Measurements from ENCODE around the gene PDE6D. TPM values are rescaled to one million over a fixed set of nuclear protein-coding genes. Genes with fewer than 3 reads are reported as not detected.

PDE6D gene
- total RNA-seq (10 to 100 TPM; 14.3 to 35.7 (median 25.2) TPM), polyA plus RNA-seq (10 to 100 TPM; 52.1 to 55.3 TPM), total RNA-seq (9.3 reads per million, percentile 34 among the genes with 10 or more reads in this experiment)

GRCh38 chr2:231780909-231781797, at the start of gene PDE6D:
Gene PDE6D, minus strand, starts transcription at chr2:231781282. Its CDS starts 168 bp downstream, at chr2:231781114.
- Mint-ChIP-seq H3K27ac (peak within 1 kb of the TSS; percentile 90 to 98 (median 94)), H3K4me3 (peak within 1 kb of the TSS; percentile 85 to 99 (median 98)), H3K27me3 (peaks cover 0 to 5% (median 0%) of the 10 kb centered on the region in 5 donors), H3K4me1 (peaks cover 45 to 76% (median 57%) of the 10 kb centered on the region in 7 donors), H3K36me3 (peaks cover 0 to 9% (median 4%) of the 10 kb centered on the region in 5 donors), H3K9me3 (no peaks in the 10 kb centered on the region)
- H3K4me3 ChIP-seq (ENCODE audit: low read length), result peak within 1 kb of the TSS; percentile 100
- intact Hi-C loops (cut with micrococcal nuclease), result loop anchor here (1.0 to 10.0 kb wide), 19 partner anchors 71 to 1859 kb away; partner anchors contain the start of genes ATG16L1 (in 2 of the 2), DIS3L2 (in 2 of the 2), NCL (in 2 of the 2) and PSMD1 (in 2 of the 2)
- ChIA-PET POLR2A (interaction anchor here (0.7 to 2.0 kb wide), 4 partner anchors 73 to 1579 kb away, joined by 3 to 7 read pairs (median 3); partner anchors contain the start of genes EIF4E2, NCL, PTMA and TIGD1), CTCF (no interaction called here)
- DNase-seq, result peak; percentile 90 to 98 (median 94)
- H3K36me3 ChIP-seq (ENCODE audit: control insufficient read depth in 2 of 3, insufficient read depth in 3 of 3, low read length in 3 of 3), result peaks cover 0 to 6% (median 0%) of the 10 kb centered on the region in 3 experiments
- H3K27me3 ChIP-seq (ENCODE audit: control insufficient read depth in 2 of 2, insufficient read depth in 2 of 2, low read length in 2 of 2), result no peaks in the 10 kb centered on the region
- ATAC-seq, result peak; percentile 94
- H3K27ac ChIP-seq (ENCODE audit: low read depth, low read length), result peak within 1 kb of the TSS; percentile 82
- H3K9me3 ChIP-seq (ENCODE audit: control insufficient read depth in 2 of 3, low read length in 3 of 3), result no peaks in the 10 kb centered on the region
- H3K4me1 ChIP-seq (ENCODE audit: control insufficient read depth in 2 of 2, insufficient read depth in 2 of 2, low read length in 2 of 2), result peaks cover 26 to 30% of the 10 kb centered on the region in 2 donors

- Histone ChIP-seq H3K4me1 (ENCODE audit: control insufficient read depth in 2 of 2, insufficient read depth in 2 of 2, low read length in 2 of 2) (no peaks in the 10 kb centered on the region), H3K9me3 (ENCODE audit: control insufficient read depth in 2 of 3, low read length in 3 of 3) (no peaks in the 10 kb centered on the region), H3K27ac (ENCODE audit: low read depth, low read length) (no peak overlapping the region), H3K4me3 (ENCODE audit: low read length) (no peak overlapping the region), H3K27me3 (ENCODE audit: control insufficient read depth in 2 of 2, insufficient read depth in 2 of 2, low read length in 2 of 2) (no peaks in the 10 kb centered on the region), H3K36me3 (ENCODE audit: control insufficient read depth in 2 of 3, insufficient read depth in 3 of 3, low read length in 3 of 3) (no peaks in the 10 kb centered on the region)
- Mint-ChIP-seq H3K36me3 (no peaks in the 10 kb centered on the region), H3K27ac (no peak overlapping the region), H3K4me3 (no peak overlapping the region), H3K27me3 (peaks cover 0 to 15% (median 7%) of the 10 kb centered on the region in 5 donors), H3K4me1 (peaks cover 0 to 5% (median 0%) of the 10 kb centered on the region in 7 donors), H3K9me3 (peaks cover 0 to 5% (median 0%) of the 10 kb centered on the region in 11 donors)
- ChIA-PET CTCF (interaction anchor here (0.6 kb wide), 1 partner anchor 31 kb away, joined by 3 read pairs; no protein-coding TSS in a partner anchor), POLR2A (interaction anchor here (0.5 kb wide), 1 partner anchor 87 kb away, joined by 7 read pairs; no protein-coding TSS in a partner anchor)
- ATAC-seq (no peak), DNase-seq (no peak)
- intact Hi-C loops (cut with micrococcal nuclease), result no loop called here
Observed at GRCh38 chr2:231821908-231822307, 40.8 kb upstream of the PDE6D start.

GRCh38 chr2:231820786-231821303, 39.8 kb upstream of the PDE6D start:
- CTCF ChIA-PET, result no interaction called here

GRCh38 chr2:231819447-231820042, 38.5 kb upstream of the PDE6D start:
- intact Hi-C loops (cut with micrococcal nuclease), result no loop called here
- H3K4me3 Mint-ChIP-seq, result no peak overlapping the region
- ATAC-seq, result no peak
- no peaks in the 10 kb centered on the region for H3K4me1 ChIP-seq (ENCODE audit: control insufficient read depth in 2 of 2, insufficient read depth in 2 of 2, low read length in 2 of 2)
- H3K9me3 Mint-ChIP-seq, result peaks cover 0 to 5% (median 0%) of the 10 kb centered on the region in 11 donors
- ChIA-PET CTCF (no interaction called here), POLR2A (no interaction called here)
- H3K9me3 ChIP-seq (ENCODE audit: control insufficient read depth in 2 of 3, low read length in 3 of 3), result no peaks in the 10 kb centered on the region
- no peak overlapping the region for H3K4me3 ChIP-seq (ENCODE audit: low read length)
- H3K36me3 Mint-ChIP-seq, result peaks cover 0 to 11% (median 8%) of the 10 kb centered on the region in 5 donors
- H3K27ac Mint-ChIP-seq, result peak overlapping the region in 1 of 9 donors; percentile 28
- H3K36me3 ChIP-seq (ENCODE audit: control insufficient read depth in 2 of 3, insufficient read depth in 3 of 3, low read length in 3 of 3), result no peaks in the 10 kb centered on the region
- no peaks in the 10 kb centered on the region for H3K27me3 ChIP-seq (ENCODE audit: control insufficient read depth in 2 of 2, insufficient read depth in 2 of 2, low read length in 2 of 2)
- no peak overlapping the region for H3K27ac ChIP-seq (ENCODE audit: low read depth, low read length)
- H3K4me1 Mint-ChIP-seq, result peaks cover 0 to 5% (median 0%) of the 10 kb centered on the region in 7 donors
- peaks cover 0 to 15% (median 7%) of the 10 kb centered on the region in 5 donors for H3K27me3 Mint-ChIP-seq
- DNase-seq, result no peak

More at GRCh38 chr2:231820786-231821303, 39.8 kb upstream of the PDE6D start:
- Mint-ChIP-seq H3K4me3 (no peak overlapping the region), H3K36me3 (peaks cover 0 to 5% (median 4%) of the 10 kb centered on the region in 5 donors), H3K27me3 (peaks cover 0 to 15% (median 7%) of the 10 kb centered on the region in 5 donors), H3K9me3 (peaks cover 0 to 5% (median 0%) of the 10 kb centered on the region in 11 donors), H3K27ac (no peak overlapping the region), H3K4me1 (peaks cover 0 to 5% (median 0%) of the 10 kb centered on the region in 7 donors)
- H3K4me1 ChIP-seq (ENCODE audit: control insufficient read depth in 2 of 2, insufficient read depth in 2 of 2, low read length in 2 of 2), result no peaks in the 10 kb centered on the region
- POLR2A ChIA-PET, result no interaction called here
- no peaks in the 10 kb centered on the region for H3K36me3 ChIP-seq (ENCODE audit: control insufficient read depth in 2 of 3, insufficient read depth in 3 of 3, low read length in 3 of 3)
- DNase-seq (no peak), ATAC-seq (no peak)
- intact Hi-C loops (cut with micrococcal nuclease), result no loop called here
- H3K27ac ChIP-seq (ENCODE audit: low read depth, low read length), result no peak overlapping the region
- H3K9me3 ChIP-seq (ENCODE audit: control insufficient read depth in 2 of 3, low read length in 3 of 3), result no peaks in the 10 kb centered on the region
- no peaks in the 10 kb centered on the region for H3K27me3 ChIP-seq (ENCODE audit: control insufficient read depth in 2 of 2, insufficient read depth in 2 of 2, low read length in 2 of 2)
- no peak overlapping the region for H3K4me3 ChIP-seq (ENCODE audit: low read length)

GRCh38 chr2:231816327-231817026, 35.4 kb upstream of the PDE6D start:
- Histone ChIP-seq H3K27ac (ENCODE audit: low read depth, low read length) (no peak overlapping the region), H3K36me3 (ENCODE audit: control insufficient read depth in 2 of 3, insufficient read depth in 3 of 3, low read length in 3 of 3) (peaks cover 0 to 4% (median 0%) of the 10 kb centered on the region in 3 experiments), H3K9me3 (ENCODE audit: control insufficient read depth in 2 of 3, low read length in 3 of 3) (no peaks in the 10 kb centered on the region), H3K4me3 (ENCODE audit: low read length) (no peak overlapping the region), H3K4me1 (ENCODE audit: control insufficient read depth in 2 of 2, insufficient read depth in 2 of 2, low read length in 2 of 2) (no peaks in the 10 kb centered on the region), H3K27me3 (ENCODE audit: control insufficient read depth in 2 of 2, insufficient read depth in 2 of 2, low read length in 2 of 2) (no peaks in the 10 kb centered on the region)
- intact Hi-C loops (cut with micrococcal nuclease), result no loop called here
- ChIA-PET POLR2A (no interaction called here), CTCF (no interaction called here)
- Mint-ChIP-seq H3K27ac (no peak overlapping the region), H3K4me1 (peaks cover 0 to 5% (median 0%) of the 10 kb centered on the region in 7 donors), H3K9me3 (peaks cover 0 to 6% (median 0%) of the 10 kb centered on the region in 11 donors), H3K4me3 (no peak overlapping the region), H3K36me3 (peaks cover 6 to 29% (median 23%) of the 10 kb centered on the region in 5 donors), H3K27me3 (peaks cover 0 to 5% (median 0%) of the 10 kb centered on the region in 5 donors)
- DNase-seq (no peak), ATAC-seq (no peak)

- intact Hi-C loops (cut with micrococcal nuclease), result no loop called here
- POLR2A ChIA-PET, result no interaction called here
- no peak overlapping the region for H3K27ac Mint-ChIP-seq
- no peaks in the 10 kb centered on the region for H3K9me3 ChIP-seq (ENCODE audit: control insufficient read depth in 2 of 3, low read length in 3 of 3)
- ATAC-seq (no peak), DNase-seq (no peak)
- peaks cover 0 to 5% (median 0%) of the 10 kb centered on the region in 11 donors for H3K9me3 Mint-ChIP-seq
- no peak overlapping the region for H3K4me3 Mint-ChIP-seq
- CTCF ChIA-PET, result no interaction called here
- no peaks in the 10 kb centered on the region for H3K4me1 Mint-ChIP-seq
- H3K4me3 ChIP-seq (ENCODE audit: low read length), result no peak overlapping the region
- H3K36me3 Mint-ChIP-seq, result peaks cover 6 to 52% (median 24%) of the 10 kb centered on the region in 5 donors
- H3K4me1 ChIP-seq (ENCODE audit: control insufficient read depth in 2 of 2, insufficient read depth in 2 of 2, low read length in 2 of 2), result no peaks in the 10 kb centered on the region
- H3K27me3 ChIP-seq (ENCODE audit: control insufficient read depth in 2 of 2, insufficient read depth in 2 of 2, low read length in 2 of 2), result no peaks in the 10 kb centered on the region
- no peak overlapping the region for H3K27ac ChIP-seq (ENCODE audit: low read depth, low read length)
- peaks cover 0 to 53% (median 0%) of the 10 kb centered on the region in 3 experiments for H3K36me3 ChIP-seq (ENCODE audit: control insufficient read depth in 2 of 3, insufficient read depth in 3 of 3, low read length in 3 of 3)
- no peaks in the 10 kb centered on the region for H3K27me3 Mint-ChIP-seq
Observed at GRCh38 chr2:231810905-231811304, 29.8 kb upstream of the PDE6D start.
